ENCODE measurements around the gene NSRP1. TPM values are rescaled to one million over a fixed set of nuclear protein-coding genes. Genes with fewer than 3 reads are reported as not detected.
A peak's percentile ranks its signal among the peaks of the same experiment; 100 is the strongest.

Gene NSRP1
- total and polyA plus RNA-seq, 2 of the 13 experiments (the other 11 are each of a cell fraction or from before 2014, with no cell fraction given), result 7.0 to 14.3 TPM

GRCh38 chr17:30104575-30105339 is 11.9 kb upstream of the NSRP1 start (continued):
- TF ChIP-seq ARID3A (IDR thresholded peaks at IDR 0.05; ENCODE audit: low read depth, low read length), result peak; percentile 48; the same call in 1 of the 2 replicates
- no peak for TF ChIP-seq ZNF318 (CRISPR knock-in tag; IDR thresholded peaks at IDR 0.05)
- peak; percentile 74; the same call in 1 of the 2 replicates for TF ChIP-seq ZMYM2 (CRISPR knock-in tag; IDR thresholded peaks at IDR 0.05)
- no peak; the same call in 1 of the 2 replicates for TF ChIP-seq MAF1 (CRISPR knock-in tag; IDR thresholded peaks at IDR 0.05; ENCODE audit: borderline replicate concordance)
- 0 out of 2 replicates have a peak, but pooled peaks have one; percentile 19 for TF ChIP-seq PRDM10 (CRISPR knock-in tag; IDR thresholded peaks at IDR 0.05; ENCODE audit: low read depth)
- TF ChIP-seq SIN3B (IDR thresholded peaks at IDR 0.05; ENCODE audit: low read length), result no peak
- TF ChIP-seq MIER2 (CRISPR knock-in tag; IDR thresholded peaks at IDR 0.05), result no peak; the same call in 1 of the 2 replicates
- no peak for TF ChIP-seq GMEB1 (CRISPR knock-in tag; IDR thresholded peaks at IDR 0.05; ENCODE audit: borderline replicate concordance)
- TF ChIP-seq KLF15 (CRISPR knock-in tag; IDR thresholded peaks at IDR 0.05; ENCODE audit: borderline replicate concordance), result no peak
- TF ChIP-seq ATF7-NPFF (CRISPR knock-in tag; IDR thresholded peaks at IDR 0.05; ENCODE audit: low read depth), result no peak
- TF ChIP-seq ZNF558 (CRISPR knock-in tag; IDR thresholded peaks at IDR 0.05; ENCODE audit: borderline replicate concordance), result no peak
- TF ChIP-seq ZNF274 (CRISPR knock-in tag; IDR thresholded peaks at IDR 0.05), result no peak

Data from HepG2 (cell line).